Right lobe of liver (tissue), 4 donors: ENCODE data around the gene MYL2.

ENCODE experiments used
- CTCF ChIP-seq, 4 donors: fragments of 200-600 bp in 3 of 4; fragments of 450-650 bp in 1 of 4; IDR thresholded peaks; one replicate each; pipeline versions ENCODE4 v1.5.1 to v1.8.0; 2016 to 2022; ENCODE audit warnings: antibody characterized with exemption in 4 of 4, mild to moderate bottlenecking in 2 of 4
- POLR2A ChIP-seq: fragments of 450-650 bp; IDR thresholded peaks from one replicate; pipeline ENCODE4 v1.6.1; 2017; ENCODE audit warnings: antibody characterized with exemption, mild to moderate bottlenecking
- donor health status: DM: no; HTN: no; CAD: no.
- donor health status: DM: no; HTN: no; CAD: no.
- donor health status: DM: no; HTN: yes; CAD: no.

- no peak for TF ChIP-seq CTCF (IDR thresholded peaks at IDR 0.05)
- no peak for TF ChIP-seq POLR2A
Observed at GRCh38 chr12:110932046-110932445, 11.7 kb upstream of the MYL2 start.
